ENCODE measurements around the gene DLGAP1.

GRCh38 chr18:3520230-3521085 is 934.6 kb downstream of the DLGAP1 start:
- TF ChIP-seq, protein P1, sequence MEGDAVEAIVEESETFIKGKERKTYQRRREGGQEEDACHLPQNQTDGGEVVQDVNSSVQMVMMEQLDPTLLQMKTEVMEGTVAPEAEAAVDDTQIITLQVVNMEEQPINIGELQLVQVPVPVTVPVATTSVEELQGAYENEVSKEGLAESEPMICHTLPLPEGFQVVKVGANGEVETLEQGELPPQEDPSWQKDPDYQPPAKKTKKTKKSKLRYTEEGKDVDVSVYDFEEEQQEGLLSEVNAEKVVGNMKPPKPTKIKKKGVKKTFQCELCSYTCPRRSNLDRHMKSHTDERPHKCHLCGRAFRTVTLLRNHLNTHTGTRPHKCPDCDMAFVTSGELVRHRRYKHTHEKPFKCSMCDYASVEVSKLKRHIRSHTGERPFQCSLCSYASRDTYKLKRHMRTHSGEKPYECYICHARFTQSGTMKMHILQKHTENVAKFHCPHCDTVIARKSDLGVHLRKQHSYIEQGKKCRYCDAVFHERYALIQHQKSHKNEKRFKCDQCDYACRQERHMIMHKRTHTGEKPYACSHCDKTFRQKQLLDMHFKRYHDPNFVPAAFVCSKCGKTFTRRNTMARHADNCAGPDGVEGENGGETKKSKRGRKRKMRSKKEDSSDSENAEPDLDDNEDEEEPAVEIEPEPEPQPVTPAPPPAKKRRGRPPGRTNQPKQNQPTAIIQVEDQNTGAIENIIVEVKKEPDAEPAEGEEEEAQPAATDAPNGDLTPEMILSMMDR (IDR thresholded peaks at IDR 0.05), result no peak
- TF ChIP-seq POLR2A (IDR thresholded peaks at IDR 0.05), result no peak

All from right lobe of liver (tissue), 4 donors.